ENCODE data around the gene CEP85L. TPM values are rescaled to one million over a fixed set of nuclear protein-coding genes. Genes with fewer than 3 reads are reported as not detected.

Gene CEP85L
- total RNA-seq, 1 donor from 2014 or later, result 16.8 TPM

DNA sequence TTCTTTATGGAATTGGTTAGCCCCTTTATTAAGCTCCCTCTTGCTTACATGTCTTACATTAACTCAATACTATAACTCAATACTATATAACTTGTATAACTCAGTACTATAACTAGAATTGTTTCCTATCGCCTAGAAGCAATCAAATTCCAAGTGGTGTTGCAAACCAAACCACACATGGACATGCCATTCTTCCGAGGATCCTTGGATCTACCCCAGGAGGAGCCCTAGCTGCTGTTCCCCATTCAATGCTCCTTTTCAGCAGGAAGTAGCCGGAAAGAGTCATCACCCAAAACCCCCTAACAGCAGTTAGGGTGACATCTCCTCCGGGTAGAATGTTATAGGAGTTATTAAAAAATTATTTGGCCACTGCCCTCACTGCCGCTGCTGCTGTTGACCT lies 62.8 kb downstream of the CEP85L start:
- H3K4me1 Mint-ChIP-seq, result peaks cover 14% of the 10 kb centered on the region
- peaks cover under 1% of the 10 kb centered on the region for H3K9me3 Mint-ChIP-seq
- peaks cover 3% of the 10 kb centered on the region for H3K36me3 Mint-ChIP-seq (ENCODE audit: low read depth)
- TF ChIP-seq, protein P1, sequence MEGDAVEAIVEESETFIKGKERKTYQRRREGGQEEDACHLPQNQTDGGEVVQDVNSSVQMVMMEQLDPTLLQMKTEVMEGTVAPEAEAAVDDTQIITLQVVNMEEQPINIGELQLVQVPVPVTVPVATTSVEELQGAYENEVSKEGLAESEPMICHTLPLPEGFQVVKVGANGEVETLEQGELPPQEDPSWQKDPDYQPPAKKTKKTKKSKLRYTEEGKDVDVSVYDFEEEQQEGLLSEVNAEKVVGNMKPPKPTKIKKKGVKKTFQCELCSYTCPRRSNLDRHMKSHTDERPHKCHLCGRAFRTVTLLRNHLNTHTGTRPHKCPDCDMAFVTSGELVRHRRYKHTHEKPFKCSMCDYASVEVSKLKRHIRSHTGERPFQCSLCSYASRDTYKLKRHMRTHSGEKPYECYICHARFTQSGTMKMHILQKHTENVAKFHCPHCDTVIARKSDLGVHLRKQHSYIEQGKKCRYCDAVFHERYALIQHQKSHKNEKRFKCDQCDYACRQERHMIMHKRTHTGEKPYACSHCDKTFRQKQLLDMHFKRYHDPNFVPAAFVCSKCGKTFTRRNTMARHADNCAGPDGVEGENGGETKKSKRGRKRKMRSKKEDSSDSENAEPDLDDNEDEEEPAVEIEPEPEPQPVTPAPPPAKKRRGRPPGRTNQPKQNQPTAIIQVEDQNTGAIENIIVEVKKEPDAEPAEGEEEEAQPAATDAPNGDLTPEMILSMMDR (conservative IDR thresholded peaks at IDR 0.05), result no peak
- no peaks in the 10 kb centered on the region for H3K27me3 Mint-ChIP-seq (ENCODE audit: low read depth)
- no peak overlapping the region for H3K4me3 Mint-ChIP-seq
- H3K27ac Mint-ChIP-seq (ENCODE audit: unreplicated experiment), result no peak overlapping the region
- DNase-seq (ENCODE audit: low read depth, low spot score), result no peak

DNA sequence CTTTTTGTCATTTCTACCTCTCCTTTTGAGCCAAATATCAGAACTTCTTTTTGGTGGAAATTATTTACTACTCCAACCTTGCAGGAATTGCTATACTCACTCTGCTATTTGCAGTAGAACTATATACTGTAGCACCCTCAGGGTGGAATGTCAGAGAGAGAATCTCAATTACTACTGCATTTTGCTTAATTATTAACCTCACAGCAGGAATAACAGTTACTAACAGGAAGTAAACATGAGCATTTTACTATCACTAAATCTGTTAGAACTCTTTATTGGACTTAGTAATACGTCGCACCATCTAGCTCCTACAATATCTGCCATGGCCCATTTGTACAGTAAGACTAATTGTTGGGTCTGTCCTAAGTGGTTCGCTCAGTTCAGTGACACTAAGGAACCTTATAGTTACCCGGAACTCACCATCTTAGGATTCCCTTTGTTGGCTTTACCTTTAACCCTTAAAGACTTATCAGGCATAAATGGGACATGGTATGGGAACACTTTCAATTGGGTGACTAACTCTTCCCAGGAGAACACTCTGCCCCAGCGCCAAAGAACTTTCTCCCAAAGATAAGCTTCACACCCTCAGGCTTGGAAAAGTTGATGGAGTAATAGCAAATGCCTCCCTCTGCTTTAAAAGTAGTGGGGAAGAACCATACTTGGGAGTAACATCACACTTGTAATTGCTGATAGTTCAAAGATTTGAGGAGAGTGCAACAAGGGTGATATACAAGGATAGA lies 64.5 kb downstream of the CEP85L start:
- Mint-ChIP-seq H3K4me1 (peaks cover 11% of the 10 kb centered on the region), H3K27ac (ENCODE audit: unreplicated experiment) (no peak overlapping the region), H3K36me3 (ENCODE audit: low read depth) (peaks cover 2% of the 10 kb centered on the region), H3K4me3 (no peak overlapping the region), H3K9me3 (no peaks in the 10 kb centered on the region), H3K27me3 (ENCODE audit: low read depth) (no peaks in the 10 kb centered on the region)
- DNase-seq (ENCODE audit: low read depth, low spot score), result no peak
- TF ChIP-seq, protein P1 (conservative IDR thresholded peaks at IDR 0.05), result no peak

DNA sequence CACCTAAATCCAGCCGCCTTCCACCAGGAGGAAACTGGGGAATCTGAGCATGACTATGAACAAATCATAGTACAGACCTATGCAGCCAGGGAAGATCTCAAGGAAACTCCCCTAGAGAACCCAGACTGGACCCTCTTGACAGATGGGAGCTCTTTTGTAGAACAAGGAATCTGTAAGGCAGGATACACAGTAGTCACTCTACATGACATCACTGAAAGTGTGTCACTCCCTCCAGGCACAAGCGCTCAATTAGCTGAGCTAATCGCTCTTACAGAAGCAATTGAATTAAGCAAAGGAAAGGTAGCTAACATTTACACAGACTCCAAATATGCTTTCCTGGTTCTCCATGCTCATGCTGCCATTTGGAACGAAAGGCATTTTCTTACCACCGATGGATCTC lies 66.5 kb downstream of the CEP85L start:
- H3K9me3 Mint-ChIP-seq, result peaks cover 2% of the 10 kb centered on the region
- peaks cover 4% of the 10 kb centered on the region for H3K36me3 Mint-ChIP-seq (ENCODE audit: low read depth)
- TF ChIP-seq, protein P1 (conservative IDR thresholded peaks at IDR 0.05), result no peak
- no peak overlapping the region for H3K4me3 Mint-ChIP-seq
- DNase-seq (ENCODE audit: low read depth, low spot score), result no peak
- no peaks in the 10 kb centered on the region for H3K27me3 Mint-ChIP-seq (ENCODE audit: low read depth)
- no peak overlapping the region for H3K27ac Mint-ChIP-seq (ENCODE audit: unreplicated experiment)
- H3K4me1 Mint-ChIP-seq, result peaks cover 7% of the 10 kb centered on the region

DNA sequence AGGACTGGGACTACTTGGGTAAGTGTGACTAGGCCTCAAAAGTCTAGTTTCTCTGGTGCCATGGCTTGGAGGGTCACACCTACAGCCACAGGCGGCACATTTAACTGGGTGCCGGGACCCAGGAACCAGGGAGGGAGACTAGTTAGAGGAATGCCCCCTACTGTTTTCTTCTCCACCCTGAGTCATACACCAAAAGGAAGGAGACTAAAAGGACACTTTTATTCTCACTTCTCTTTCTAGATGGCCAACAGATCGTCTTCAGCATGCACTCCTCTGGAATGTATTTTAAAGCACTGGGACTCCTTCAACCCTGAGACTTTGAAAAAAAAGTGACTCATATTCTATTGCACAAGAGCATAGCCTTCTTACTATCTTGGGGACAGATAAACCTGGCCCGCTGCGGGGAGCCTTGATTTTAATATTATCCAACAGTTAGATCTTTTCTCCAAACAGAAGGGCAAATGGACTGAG lies 69.9 kb downstream of the CEP85L start:
- peaks cover 3% of the 10 kb centered on the region for H3K4me1 Mint-ChIP-seq
- H3K4me3 Mint-ChIP-seq, result no peak overlapping the region
- no peaks in the 10 kb centered on the region for H3K27me3 Mint-ChIP-seq (ENCODE audit: low read depth)
- H3K9me3 Mint-ChIP-seq, result peaks cover 2% of the 10 kb centered on the region
- TF ChIP-seq, protein P1 (conservative IDR thresholded peaks at IDR 0.05), result no peak
- H3K27ac Mint-ChIP-seq (ENCODE audit: unreplicated experiment), result no peak overlapping the region
- peaks cover 17% of the 10 kb centered on the region for H3K36me3 Mint-ChIP-seq (ENCODE audit: low read depth)
- no peak for DNase-seq (ENCODE audit: low read depth, low spot score)

DNA sequence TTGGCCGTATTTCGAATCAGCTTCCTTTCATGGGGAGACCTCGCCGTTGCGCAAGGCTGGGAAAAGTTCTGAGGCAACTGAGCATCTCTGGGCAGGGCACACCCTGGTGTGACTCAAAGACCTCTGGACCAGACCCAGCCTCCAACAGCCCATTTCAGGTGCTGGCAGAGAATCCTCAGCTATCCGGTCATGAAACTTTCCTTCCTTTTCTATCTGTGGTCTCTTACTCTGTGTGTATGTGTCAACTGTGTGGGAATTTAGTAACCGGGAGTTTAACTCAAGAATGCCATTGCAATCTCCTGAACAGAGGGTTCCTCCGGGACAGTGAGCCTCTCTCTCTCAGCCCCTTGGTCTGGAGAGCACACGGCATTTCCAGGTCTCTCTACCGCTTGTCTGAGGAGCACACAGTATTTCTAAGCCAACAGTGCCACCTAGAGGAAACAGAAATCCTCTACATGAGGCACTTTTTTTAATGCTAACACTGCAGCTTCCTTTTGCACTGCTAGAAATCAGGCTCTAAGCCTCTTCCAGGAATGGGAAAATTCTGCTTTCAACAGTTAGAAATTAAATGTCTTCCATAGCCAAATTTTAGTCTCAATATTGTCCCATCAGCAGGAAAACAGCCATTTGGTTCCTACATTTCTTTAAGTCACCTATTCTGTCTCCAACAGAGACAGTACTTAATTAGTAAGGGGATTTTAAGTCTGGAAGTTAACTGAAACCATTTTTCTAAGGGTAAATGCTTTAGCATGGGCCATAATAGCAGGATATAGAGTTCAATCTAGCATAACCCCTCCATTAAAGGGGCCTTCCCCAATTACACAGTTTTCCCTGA lies 70.6 kb downstream of the CEP85L start:
- Mint-ChIP-seq H3K4me3 (no peak overlapping the region), H3K4me1 (peaks cover 3% of the 10 kb centered on the region), H3K27me3 (ENCODE audit: low read depth) (no peaks in the 10 kb centered on the region), H3K27ac (ENCODE audit: unreplicated experiment) (no peak overlapping the region), H3K9me3 (peaks cover 7% of the 10 kb centered on the region), H3K36me3 (ENCODE audit: low read depth) (peaks cover 25% of the 10 kb centered on the region)
- TF ChIP-seq, protein P1 (conservative IDR thresholded peaks at IDR 0.05), result peak; percentile 84
- peak; percentile 14 for DNase-seq (ENCODE audit: low read depth, low spot score)
